SJCRH30 (cell line): ENCODE measurements around the gene CKLF. TPM values are rescaled to one million over a fixed set of nuclear protein-coding genes. Genes with fewer than 3 reads are reported as not detected.
"Not testable (repeated sequence)": the region's sequence is repeated elsewhere in the genome, so short reads cannot be mapped to it uniquely, and the experiment has no call there.

ENCODE experiments used
- DNase-seq, 2 experiments: peaks; one replicate each; pipeline ENCODE4 v3.0.0-alpha.2; 2015 to 2020
- H3K27ac ChIP-seq: fragments of 250-450 bp; sonication (Bioruptor Pico); 2 replicates; pipeline ENCODE4 v1.5.1; 2020; ENCODE audit warnings: mild to moderate bottlenecking, moderate library complexity
- H3K27me3 ChIP-seq: fragments of 250-450 bp; sonication (Bioruptor Pico); 2 replicates; pipeline ENCODE4 v1.5.1; 2020; ENCODE audit warnings: mild to moderate bottlenecking, moderate library complexity
- H3K36me3 ChIP-seq: fragments of 250-450 bp; sonication (Bioruptor Pico); 2 replicates; pipeline ENCODE4 v1.5.1; 2020; ENCODE audit warnings: mild to moderate bottlenecking, moderate library complexity
- H3K4me1 ChIP-seq: fragments of 250-450 bp; sonication (Bioruptor Pico); 2 replicates; pipeline ENCODE4 v1.5.1; 2020; ENCODE audit warnings: mild to moderate bottlenecking, moderate library complexity
- H3K4me3 ChIP-seq: fragments of 250-450 bp; sonication (Bioruptor Pico); 2 replicates; pipeline ENCODE4 v1.5.1; 2020; ENCODE audit warnings: mild to moderate bottlenecking, moderate library complexity
- H3K9me3 ChIP-seq: fragments of 250-450 bp; sonication (Bioruptor Pico); replicated peaks from 2 replicates; pipeline ENCODE4 v1.5.1; 2020; ENCODE audit warnings: mild to moderate bottlenecking, moderate library complexity
- total RNA-seq: library from RNA; depleted of rRNA; stranded (reverse); fragments of >200 nt; shearing (Covaris generic); gene quantifications from 2 replicates; pipeline ENCODE4 v1.2.3, GENCODE V29; 2014

The CKLF gene
- total RNA-seq, 1 experiment from 2014 or later: 127 TPM

DNA sequence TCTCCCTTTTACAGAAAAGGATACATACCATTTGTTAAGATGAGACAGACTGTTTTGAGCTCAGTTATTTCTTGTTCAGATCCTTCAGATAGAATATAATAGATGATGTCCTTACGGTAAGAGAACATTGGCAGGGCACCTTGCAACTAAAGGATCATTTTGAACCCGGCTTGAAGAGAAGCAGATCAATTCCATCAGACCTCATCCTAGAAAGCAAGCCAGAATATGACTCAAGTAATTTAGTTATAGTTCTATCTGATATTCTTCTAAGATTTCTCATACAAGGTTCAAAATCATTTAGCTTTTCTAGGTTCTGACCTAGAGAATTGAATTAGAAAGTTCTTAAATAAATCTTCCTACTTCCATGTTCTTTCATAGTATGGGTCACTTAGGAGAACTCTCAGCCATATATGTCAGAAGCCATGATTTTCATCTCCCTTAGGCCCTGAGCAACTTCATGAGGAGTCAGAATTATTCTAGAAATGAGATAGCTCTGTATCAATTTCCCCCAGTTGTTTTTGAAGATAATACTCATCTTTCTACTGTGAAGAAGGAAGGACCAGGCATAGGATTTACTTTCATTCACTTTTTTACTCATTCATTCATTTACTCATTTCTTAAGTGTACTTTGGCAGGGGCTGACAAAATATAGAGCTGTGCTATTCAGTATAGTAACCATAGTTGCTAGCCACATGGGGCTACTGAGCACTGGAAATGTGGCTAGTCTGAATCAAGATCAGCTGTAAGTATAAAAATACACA lies 11.4 kb downstream of the CKLF start:
- no peak for DNase-seq
- H3K4me1 ChIP-seq: no peaks in the 10 kb centered on the region
- H3K9me3 ChIP-seq: no peaks in the 10 kb centered on the region
- no peak overlapping the region for H3K4me3 ChIP-seq
- H3K36me3 ChIP-seq: peaks cover 70% of the 10 kb centered on the region
- no peak overlapping the region for H3K27ac ChIP-seq
- no peaks in the 10 kb centered on the region for H3K27me3 ChIP-seq

GRCh38 chr16:66566051-66566901 lies 13.9 kb downstream of the CKLF start, which contains the start of gene CMTM1:
Gene CMTM1 (plus strand): TSS chr16:66566439. CDS start chr16:66566514, 75 bp downstream.
- Histone ChIP-seq H3K27me3 (no peaks in the 10 kb centered on the region), H3K4me3 (no peak within 1 kb of the TSS), H3K9me3 (no peaks in the 10 kb centered on the region), H3K27ac (no peak within 1 kb of the TSS), H3K36me3 (peaks cover 49% of the 10 kb centered on the region), H3K4me1 (no peaks in the 10 kb centered on the region)
- no peak for DNase-seq

DNA sequence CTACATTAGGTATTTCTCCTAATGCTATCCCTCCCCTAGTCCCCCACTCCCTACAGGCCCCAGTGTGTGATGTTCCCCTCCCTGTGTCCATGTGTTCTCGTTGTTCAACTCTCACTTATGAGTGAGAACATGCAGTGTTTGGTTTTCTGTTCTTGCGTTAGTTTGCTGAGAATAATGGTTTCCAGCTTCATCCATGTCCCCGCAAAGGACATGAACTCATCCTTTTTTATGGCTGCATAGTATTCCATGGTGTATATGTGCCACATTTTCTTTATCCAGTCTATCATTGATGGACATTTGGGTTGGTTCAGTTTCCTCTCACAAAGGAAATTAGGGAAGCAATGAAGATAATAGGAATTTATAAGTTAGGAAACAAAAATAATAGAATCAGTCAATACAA lies 14.9 kb downstream of the CKLF start:
- not testable (repeated sequence) for H3K27ac ChIP-seq, H3K4me3 ChIP-seq, DNase-seq, H3K27me3 ChIP-seq, H3K4me1 ChIP-seq, H3K9me3 ChIP-seq
- H3K36me3 ChIP-seq: peaks cover 46% of the 10 kb centered on the region

DNA sequence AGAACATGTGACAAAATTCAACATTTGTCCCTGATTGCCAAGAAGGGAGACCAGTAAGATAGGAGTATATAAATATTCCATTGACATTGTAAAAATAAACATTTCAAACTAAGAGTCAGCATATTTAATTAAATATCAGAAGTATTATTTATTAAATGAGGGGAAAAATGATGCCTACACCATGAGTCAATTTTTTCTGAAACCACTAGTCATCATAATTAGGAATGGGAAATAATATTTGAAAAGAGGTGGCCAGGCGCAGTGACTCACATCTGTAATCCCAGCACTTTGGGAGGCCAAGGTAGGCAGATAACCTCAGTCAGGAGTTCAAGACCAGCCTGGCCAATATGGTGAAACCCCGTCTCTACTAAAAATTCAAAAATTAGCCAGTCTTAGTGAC lies 16.0 kb downstream of the CKLF start:
- no peak for DNase-seq
- Histone ChIP-seq H3K27ac (no peak overlapping the region), H3K36me3 (peaks cover 41% of the 10 kb centered on the region), H3K4me3 (no peak overlapping the region), H3K9me3 (no peaks in the 10 kb centered on the region), H3K4me1 (no peaks in the 10 kb centered on the region), H3K27me3 (no peaks in the 10 kb centered on the region)

DNA sequence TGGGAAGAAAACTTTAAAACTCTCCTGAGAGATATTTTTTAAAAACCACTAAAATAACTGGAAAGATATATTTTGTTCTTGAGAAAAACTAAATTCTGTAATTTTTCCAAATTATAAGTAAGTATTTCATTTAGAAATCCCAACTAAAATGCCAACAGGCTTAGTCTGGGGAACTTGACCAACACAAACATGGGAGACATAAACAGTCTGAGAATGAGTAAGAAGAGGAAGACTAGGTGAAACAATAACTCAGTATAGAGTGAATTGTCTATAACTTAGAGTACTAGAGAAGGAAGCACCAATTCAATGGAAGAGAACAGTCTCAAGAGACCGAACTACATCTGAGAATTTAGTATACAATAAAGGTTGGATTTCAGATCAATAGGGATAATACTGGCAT lies 16.8 kb downstream of the CKLF start:
- no peak overlapping the region for H3K27ac ChIP-seq
- no peak for DNase-seq
- H3K27me3 ChIP-seq: no peaks in the 10 kb centered on the region
- H3K36me3 ChIP-seq: peaks cover 33% of the 10 kb centered on the region
- no peak overlapping the region for H3K4me3 ChIP-seq
- H3K9me3 ChIP-seq: no peaks in the 10 kb centered on the region
- 0 out of 2 replicates have a peak, but pooled peaks cover 1% of the 10 kb centered on the region for H3K4me1 ChIP-seq

DNA sequence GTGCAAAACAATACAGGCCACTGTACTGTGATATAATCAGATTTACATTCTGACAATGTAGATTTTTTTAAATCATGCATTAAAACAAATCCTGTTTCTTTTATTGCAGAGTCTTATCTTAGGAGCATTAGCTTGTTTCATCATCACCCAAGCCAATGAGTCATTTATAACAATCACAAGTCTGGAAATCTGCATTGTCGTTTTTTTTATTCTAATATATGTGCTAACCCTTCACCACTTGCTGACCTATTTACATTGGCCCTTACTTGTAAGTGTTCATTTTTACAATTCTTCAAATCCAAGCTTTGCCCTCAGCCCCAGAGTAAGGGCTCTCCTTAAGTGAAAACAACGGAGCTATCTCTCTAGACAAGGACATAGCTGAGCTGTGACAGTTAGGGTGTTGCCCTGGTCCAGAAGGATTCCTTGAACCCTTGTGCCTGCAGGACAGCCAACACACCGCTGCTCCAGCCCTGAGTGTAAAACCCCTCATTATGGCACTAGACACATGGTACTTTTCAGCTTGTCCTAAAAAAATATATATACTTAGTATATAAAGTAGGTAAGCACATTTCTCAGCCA lies 17.5 kb downstream of the CKLF start:
- Histone ChIP-seq H3K27me3 (no peaks in the 10 kb centered on the region), H3K9me3 (no peaks in the 10 kb centered on the region), H3K4me3 (no peak overlapping the region), H3K27ac (no peak overlapping the region), H3K36me3 (peaks cover 29% of the 10 kb centered on the region), H3K4me1 (0 out of 2 replicates have a peak, but pooled peaks cover 6% of the 10 kb centered on the region)
- DNase-seq: no peak

DNA sequence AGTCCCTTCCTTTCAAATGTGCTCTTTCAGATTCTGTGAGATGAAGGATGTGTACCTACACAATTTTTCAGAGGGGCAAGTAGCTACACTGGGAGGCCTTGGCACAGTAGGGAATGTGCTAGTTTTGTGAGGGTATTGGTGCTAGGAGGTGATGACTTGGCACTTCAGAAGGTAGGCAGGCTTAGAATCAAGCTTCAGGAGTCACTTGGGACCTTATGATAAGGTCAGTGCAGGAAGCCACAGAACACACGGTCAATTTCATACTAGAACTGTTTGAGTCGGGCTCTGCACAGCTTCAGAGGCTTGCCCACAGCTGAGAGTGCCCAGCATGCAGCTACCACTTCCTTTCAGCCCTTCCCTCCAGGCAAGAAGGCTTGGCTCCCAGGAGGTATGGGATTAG lies 20.0 kb downstream of the CKLF start:
- Histone ChIP-seq H3K4me3 (no peak overlapping the region), H3K9me3 (no peaks in the 10 kb centered on the region), H3K27me3 (no peaks in the 10 kb centered on the region), H3K36me3 (peaks cover 6% of the 10 kb centered on the region), H3K27ac (no peak overlapping the region), H3K4me1 (0 out of 2 replicates have a peak, but pooled peaks cover 6% of the 10 kb centered on the region)
- no peak for DNase-seq

GRCh38 chr16:66574081-66574480 lies 21.7 kb downstream of the CKLF start:
- Histone ChIP-seq H3K4me1 (peaks cover 17% of the 10 kb centered on the region), H3K27ac (no peak overlapping the region), H3K9me3 (no peaks in the 10 kb centered on the region), H3K36me3 (no peaks in the 10 kb centered on the region; the same call in 1 of the 2 replicates), H3K4me3 (no peak overlapping the region), H3K27me3 (no peaks in the 10 kb centered on the region)
- DNase-seq: no peak

GRCh38 chr16:66574531-66574930 lies 22.2 kb downstream of the CKLF start:
- Histone ChIP-seq H3K9me3 (no peaks in the 10 kb centered on the region), H3K27me3 (no peaks in the 10 kb centered on the region), H3K4me3 (no peak overlapping the region), H3K27ac (no peak overlapping the region), H3K36me3 (no peaks in the 10 kb centered on the region; the same call in 1 of the 2 replicates), H3K4me1 (peaks cover 18% of the 10 kb centered on the region)
- no peak for DNase-seq

- no peaks in the 10 kb centered on the region for H3K27me3 ChIP-seq
- H3K36me3 ChIP-seq: no peaks in the 10 kb centered on the region; the same call in 1 of the 2 replicates
- no peak for DNase-seq
- H3K9me3 ChIP-seq: no peaks in the 10 kb centered on the region
- no peak overlapping the region for H3K4me3 ChIP-seq
- no peak overlapping the region for H3K27ac ChIP-seq
- peaks cover 22% of the 10 kb centered on the region for H3K4me1 ChIP-seq
Observed at GRCh38 chr16:66575060-66575459, 22.7 kb downstream of the CKLF start.

DNA sequence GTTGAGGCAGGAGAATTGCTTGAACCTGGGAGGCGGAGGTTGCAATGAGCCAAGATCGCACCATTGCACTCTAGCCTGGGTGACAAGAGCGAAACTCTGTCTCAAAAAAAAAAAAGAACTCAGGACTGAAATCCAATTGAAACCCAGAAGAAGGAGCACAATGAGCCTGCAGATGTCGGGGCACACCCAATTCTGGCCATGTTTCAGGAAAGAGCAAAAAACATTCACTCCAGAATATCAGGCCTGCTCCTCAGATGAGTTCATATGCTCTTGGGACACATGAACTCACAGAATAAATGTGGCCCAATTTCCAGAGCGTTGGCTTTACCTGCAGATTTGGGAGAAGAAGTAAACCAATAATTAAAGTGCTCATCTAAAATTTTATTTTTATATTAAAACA lies 23.9 kb downstream of the CKLF start:
- Histone ChIP-seq H3K36me3 (no peaks in the 10 kb centered on the region; the same call in 1 of the 2 replicates), H3K4me3 (no peak overlapping the region), H3K9me3 (no peaks in the 10 kb centered on the region), H3K27ac (no peak overlapping the region), H3K4me1 (peaks cover 34% of the 10 kb centered on the region), H3K27me3 (no peaks in the 10 kb centered on the region)
- DNase-seq: no peak

DNA sequence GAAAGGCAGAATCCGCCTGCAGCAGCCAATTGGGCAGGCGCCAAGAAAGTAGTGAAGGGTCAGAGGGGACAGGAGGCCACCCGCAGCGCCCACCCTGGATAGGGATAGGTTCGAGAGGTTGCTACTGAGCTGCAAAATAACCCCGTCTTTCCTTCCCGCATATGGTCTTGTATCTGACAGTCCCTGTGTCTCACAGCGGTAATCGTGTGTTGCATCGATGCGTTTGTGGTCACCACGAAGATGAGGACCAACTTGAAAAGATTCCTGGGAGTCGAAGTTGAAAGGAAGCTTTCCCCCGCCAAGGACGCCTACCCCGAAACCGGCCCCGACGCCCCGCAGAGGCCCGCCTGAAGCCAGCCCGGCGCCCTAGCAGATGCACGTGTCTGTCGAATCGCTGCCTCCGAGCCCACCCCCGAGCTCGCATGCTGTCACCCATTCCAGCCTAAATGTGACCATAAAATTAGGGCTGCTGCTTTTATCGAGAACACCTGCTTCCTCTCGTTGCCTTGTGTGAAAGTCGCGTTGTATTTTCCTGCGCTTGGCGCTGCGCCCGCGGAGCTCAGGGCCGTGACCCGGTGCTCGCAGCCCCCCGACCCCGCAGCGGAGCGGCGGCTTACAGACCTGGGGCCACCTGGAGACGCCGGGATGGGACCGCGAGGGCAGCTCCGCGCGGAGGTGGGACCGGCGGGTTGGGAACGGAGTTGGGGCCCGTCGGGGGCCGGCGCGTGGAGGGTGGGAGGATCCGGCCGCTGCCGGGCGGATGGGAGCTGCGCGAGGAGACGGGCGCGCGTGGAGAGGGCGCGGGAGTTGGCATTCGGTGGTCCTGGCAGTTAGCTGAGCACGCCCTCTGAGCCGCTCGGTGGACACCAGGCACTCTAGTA lies 26.5 kb downstream of the CKLF start, which contains the start of gene CMTM2:
CMTM2 (plus strand) TSS at position 813 of the 881 bp plus-strand sequence. CDS start 145 bp downstream, outside the sequence.
- 0 out of 2 replicates have a peak, but pooled peaks cover 2% of the 10 kb centered on the region for H3K36me3 ChIP-seq
- peak within 1 kb of the TSS; percentile 62 for H3K4me3 ChIP-seq
- peak; percentile 88 for DNase-seq
- H3K4me1 ChIP-seq: peaks cover 42% of the 10 kb centered on the region
- H3K27me3 ChIP-seq: no peaks in the 10 kb centered on the region
- H3K9me3 ChIP-seq: no peaks in the 10 kb centered on the region
- H3K27ac ChIP-seq: peak within 1 kb of the TSS; percentile 84

DNA sequence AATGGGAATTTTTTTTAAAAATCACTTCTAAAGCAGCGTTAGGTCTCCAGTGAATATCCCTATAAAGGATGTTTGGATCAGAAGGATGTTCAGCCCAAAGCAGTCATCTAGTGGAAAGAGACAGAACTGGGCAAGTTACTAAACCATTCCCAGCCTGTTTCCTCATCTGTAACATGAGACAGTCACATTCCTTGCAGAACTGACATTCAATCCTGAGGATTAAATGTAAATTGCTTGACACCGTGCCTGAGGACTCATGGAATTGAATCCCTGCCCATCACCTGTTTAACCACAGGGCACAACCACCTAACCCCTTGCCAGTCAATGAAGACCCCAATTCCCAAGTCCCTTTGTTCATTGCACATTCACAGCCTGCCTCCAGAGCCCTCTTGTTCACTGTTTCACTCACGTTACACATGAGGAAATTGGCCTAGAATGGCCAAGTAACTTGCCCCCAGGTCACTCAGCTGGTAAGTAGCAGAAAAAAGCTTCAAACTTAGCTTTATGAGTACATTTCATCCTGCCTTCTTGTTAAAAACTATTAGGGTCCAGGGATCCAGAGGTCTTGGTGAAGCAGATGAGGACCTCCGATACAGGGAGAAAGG lies 28.3 kb downstream of the CKLF start:
- Histone ChIP-seq H3K27me3 (no peaks in the 10 kb centered on the region), H3K4me1 (peaks cover 36% of the 10 kb centered on the region), H3K4me3 (peak overlapping the region; percentile 62), H3K9me3 (no peaks in the 10 kb centered on the region), H3K27ac (peak overlapping the region; percentile 80), H3K36me3 (0 out of 2 replicates have a peak, but pooled peaks cover 2% of the 10 kb centered on the region)
- DNase-seq: peak; percentile 83 to 93
